CD1c-positive myeloid dendritic cell (primary cell): ENCODE data around the gene EED.
A peak's percentile ranks its signal among the peaks of the same experiment; 100 is the strongest.
"Not testable (repeated sequence)": the region's sequence is repeated elsewhere in the genome, so short reads cannot be mapped to it uniquely, and the experiment has no call there.

Source experiments
- DNase-seq: peaks from one replicate; pipeline ENCODE4 v3.0.0-alpha.2; 2016; ENCODE audit errors: extremely low spot score

The EED gene

DNA sequence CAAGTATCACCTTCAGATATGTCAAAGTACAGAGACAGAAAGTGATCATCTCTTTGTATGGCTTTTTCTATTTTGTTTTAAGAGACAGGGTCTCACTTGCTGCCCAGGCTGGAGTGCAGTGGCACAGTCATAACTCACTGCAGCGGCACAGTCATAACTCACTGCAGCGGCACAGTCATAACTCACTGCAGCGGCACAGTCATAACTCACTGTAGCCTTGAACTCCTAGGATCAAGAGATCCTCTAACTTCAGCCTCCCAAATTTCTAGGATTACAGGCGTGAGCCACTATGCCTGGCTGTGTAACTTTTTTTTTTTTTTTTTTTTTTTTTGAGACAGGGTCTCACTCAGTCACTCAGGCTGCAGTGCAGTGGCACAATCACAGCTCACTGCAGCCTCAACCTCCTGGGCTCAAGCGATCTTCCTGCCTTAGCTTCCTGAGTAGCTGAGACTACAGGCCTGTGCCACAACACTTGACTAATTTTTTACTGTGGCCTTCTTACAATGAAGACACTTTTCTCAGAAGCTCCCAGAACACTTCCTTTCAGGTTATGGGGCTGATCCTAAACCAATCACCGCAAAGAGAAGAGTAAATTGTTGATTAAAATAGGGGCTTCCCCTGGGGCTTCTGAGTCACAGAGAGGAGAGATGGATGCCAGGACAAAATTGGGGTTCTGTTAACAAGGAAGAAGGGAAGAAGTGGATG, 48.5 kb downstream of the EED start:
- no peak for DNase-seq

DNA sequence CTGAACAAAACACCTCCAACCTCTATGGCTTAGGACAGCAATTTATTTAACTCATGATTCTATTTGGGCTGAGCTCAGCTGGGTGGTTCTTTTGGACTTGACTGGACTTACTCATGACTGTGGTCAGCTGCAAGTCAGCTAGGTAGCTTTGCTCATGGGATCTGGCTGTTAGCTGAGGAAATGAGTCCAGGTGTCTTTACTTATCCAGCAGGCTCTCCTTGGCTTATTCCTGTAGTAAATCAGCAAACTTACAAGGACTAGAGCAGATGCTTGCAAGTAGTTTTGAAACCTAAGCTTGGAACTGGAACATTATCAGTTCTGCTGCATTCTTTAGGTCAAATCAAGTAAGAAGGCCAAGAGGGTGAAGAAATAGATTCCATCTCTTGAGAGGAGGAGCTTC, 49.5 kb downstream of the EED start:
- DNase-seq, result no peak

DNA sequence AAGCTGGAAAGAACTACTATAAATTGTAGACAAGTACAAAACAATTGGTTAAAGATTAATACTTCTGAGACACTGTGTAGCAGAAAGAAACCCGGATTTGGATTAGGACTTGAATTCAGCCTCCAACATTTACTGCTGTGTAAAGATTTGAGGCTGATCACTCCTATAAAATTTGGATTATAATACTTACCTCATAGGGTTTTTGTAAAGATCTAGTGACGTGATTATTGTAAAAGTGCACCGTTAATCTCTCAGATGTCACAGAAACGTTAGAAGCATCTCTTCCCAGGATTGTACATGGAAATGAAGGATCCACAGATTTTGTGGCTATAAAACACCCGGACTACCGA, 57.2 kb downstream of the EED start:
- DNase-seq, result no peak

DNA sequence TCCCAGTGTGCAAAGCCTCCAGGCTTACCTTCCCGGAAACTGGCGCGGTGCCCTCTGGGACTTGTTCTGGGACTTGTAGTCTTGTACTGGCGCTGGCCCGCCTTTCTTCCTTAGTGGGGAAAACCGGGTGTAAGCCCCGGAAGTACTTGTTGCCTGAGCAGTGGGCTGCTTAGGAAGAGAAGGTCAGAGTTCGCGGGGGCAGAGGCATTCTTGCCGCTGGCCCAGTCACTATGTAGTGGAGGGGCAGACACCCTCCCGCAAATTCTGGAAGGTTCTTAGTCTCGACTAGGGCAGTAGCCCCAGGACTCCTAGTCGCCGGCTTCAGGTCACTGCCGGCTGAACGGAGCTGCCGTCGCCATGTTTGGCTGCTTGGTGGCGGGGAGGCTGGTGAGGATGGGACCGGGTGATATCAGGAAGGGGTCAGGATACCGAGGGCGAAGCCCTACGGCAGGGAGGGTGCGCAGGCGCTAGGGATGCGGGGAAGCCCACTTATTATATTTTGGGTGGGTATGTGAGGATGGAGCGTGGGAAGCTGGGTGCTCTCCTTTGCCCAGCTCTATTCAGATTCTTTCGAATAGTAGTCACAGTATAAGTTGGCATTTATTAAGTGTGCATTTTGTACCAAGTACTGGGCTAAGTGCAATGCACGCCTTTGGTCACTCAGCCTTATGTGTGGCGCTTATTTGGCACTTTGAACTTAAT, 57.7 kb downstream of the EED start, which contains the start of gene HIKESHI:
HIKESHI (plus strand) TSS at position 149 of the 702 bp plus-strand sequence; CDS start at position 358, 209 bp downstream.
- DNase-seq, result peak; percentile 93

DNA sequence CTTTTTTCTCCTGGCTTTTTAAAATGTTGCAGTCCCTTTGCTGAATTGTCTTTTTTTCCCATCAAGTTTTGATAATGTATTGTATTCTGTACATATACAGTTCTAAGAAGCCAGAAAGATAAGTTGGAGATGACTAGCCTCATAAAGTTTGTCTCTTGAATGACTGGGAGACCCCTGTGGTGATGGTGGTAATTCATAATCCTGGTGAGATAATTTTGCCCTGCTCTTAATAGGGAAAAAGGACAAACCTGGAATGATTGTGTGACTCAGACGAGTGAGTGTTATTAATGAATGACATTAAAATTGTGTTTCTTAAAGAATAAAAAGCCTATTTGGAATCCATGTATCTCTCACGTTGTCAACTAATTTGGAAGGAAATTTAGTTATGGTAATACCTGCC, 58.7 kb downstream of the EED start:
- no peak for DNase-seq

DNA sequence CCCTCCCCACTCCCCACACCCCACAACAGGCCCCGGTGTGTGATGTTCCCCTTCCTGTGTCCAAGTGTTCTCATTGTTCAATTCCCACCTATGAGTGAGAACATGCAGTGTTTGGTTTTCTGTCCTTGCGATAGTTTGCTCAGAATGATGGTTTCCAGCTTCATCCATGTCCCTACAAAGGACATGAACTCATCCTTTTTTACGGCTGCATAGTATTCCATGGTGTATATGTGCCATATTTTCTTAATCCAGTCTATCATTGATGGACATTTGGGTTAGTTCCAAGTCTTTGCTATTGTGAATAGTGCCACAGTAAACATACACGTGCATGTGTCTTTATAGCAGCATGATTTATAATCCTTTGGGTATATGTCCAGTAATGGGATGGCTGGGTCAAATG, 64.2 kb downstream of the EED start:
- not testable (repeated sequence) for DNase-seq

DNA sequence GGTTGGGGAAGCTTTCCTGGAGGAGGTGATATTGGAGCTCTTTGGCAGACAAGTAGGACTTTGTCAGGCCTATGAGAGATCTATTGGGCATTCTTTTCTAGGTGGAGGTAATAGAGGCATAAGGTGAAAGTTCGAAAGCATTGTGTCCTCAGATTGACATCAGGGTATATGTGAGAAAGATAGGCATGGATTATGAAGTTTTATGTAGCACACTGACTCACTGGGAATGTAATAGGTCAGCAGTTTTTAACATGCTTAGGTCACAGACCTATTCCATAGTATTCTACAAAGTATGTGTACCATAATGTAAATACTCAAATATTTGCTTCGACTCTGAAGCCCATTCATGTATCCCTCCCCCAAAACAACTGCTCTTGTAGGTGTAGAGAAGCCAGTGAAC, 69.2 kb downstream of the EED start:
- DNase-seq, result no peak

DNA sequence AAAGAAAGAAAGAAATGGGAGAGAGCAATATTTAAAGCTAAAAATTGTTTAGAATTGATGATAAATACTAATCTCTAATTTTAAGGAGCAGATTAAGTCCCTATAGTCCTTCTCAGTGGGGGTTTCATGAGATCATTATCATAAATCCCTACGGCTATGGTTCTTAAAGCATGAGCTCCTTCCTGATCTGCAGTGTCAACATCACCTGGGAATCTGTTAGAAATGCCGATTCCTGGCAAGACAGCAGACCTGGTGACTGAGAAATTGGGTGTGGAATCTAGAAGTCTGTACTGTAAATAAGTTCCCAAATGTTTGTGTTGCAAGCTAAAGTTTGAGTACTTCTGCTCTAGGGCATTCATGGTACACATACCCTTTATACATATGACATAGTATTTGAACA, 70.1 kb downstream of the EED start:
- DNase-seq, result no peak
